GM21515 (cell line): ENCODE data around the gene NR1I3.
"Not testable (repeated sequence)": the region's sequence is repeated elsewhere in the genome, so short reads cannot be mapped to it uniquely, and the experiment has no call there.

ENCODE experiments used
- ATAC-seq: cut with Tn5 transposase; IDR thresholded peaks from one replicate; pipeline ENCODE4 v1.9.1; 2021; ENCODE audit not compliant: unreplicated experiment

NR1I3 gene

DNA sequence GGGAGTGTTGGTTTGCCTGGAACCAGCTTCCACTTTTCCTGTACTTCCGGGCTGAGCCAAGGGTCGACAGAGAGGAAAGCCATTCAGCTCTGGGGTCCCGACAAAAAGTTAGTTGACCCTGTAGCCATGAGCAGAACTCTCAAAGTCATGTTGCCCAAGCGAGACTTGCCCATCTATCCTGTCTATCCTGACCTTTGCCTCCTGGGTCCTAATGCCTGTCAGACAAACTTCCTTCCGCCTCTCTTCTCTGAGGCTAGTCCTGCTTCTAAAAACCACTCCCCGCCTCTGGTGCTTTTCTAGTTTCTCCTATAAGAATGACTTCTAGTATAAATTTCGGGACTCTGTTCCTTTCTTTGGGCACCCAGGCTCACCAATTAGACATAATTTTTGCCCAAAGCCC is 12.8 kb upstream of the NR1I3 start:
- ATAC-seq = no peak

DNA sequence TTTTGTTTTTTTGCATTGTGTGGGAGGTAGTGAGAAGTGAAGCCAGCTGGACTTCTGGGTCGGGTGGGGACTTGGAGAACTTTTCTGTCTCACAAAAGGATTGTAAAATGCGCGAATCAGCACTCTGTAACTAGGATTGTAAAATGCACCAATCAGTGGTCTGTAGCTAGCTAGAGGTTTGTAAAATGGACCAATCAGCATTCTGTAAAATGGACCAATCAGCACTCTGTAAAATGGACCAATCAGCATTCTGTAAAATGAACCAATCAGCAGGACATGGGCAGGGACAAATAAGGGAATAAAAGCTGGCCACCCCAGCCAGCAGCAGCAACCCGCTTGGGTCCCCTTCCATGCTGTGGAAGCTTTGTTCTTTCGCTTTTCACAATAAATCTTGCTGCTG is 12.1 kb upstream of the NR1I3 start:
- ATAC-seq = not testable (repeated sequence)

DNA sequence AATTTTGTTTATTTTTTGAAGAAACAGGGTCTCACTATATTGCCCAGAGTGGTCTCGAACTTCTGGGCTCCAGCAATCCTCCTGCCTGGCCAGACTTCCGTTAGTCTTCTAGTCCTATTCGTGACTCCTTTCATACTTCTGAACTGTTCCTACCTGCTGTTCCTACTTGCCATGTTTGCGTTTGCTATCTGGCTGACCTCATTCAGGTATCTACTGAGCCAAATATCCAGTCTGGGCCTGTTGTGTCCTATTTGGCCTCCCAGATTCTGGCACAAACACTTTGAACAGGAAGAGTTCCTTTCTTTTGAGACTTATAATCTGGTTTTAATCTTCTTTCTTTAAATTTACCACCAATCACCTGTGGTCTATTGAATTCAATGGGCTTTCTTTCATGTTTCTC is 6.9 kb upstream of the NR1I3 start:
- no peak for ATAC-seq

DNA sequence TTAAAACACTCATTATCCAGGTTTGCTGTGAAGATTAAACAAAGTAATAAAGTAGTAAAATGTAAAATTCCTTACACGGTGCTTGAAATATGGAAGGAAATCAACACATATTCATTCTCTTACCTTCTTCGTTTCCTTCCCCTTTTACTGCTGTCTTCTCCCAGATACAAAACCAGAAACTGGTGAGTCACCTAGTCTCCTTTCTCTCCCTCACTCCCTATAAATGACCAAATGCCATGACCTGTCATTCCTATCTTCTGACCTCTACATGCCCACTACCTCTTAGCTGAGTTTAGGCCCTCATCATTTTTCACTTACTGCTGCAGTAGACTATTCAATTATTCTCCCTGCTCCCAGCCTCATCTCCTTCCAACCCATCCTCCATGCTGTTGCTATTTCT is 4.3 kb upstream of the NR1I3 start:
- no peak for ATAC-seq

DNA sequence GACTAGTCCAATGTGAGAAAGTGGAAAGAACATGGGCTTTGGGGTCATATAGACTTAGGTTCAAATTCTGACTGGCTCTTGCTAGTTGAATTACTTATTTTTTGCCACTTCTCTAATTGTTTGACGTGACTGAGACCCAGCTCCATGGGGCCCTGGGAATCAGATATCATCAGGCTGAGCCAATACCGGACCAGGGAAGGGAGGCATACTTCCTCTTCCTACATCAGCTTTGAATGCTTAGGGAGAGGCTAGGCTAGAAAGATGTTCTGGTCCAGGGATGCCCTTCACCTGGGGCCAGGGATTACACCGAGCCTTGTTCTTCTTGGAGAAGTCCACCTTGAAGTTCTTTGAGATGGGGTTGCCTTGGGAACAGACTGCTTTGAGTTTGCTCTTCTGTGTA is 3.7 kb upstream of the NR1I3 start:
- no peak for ATAC-seq

DNA sequence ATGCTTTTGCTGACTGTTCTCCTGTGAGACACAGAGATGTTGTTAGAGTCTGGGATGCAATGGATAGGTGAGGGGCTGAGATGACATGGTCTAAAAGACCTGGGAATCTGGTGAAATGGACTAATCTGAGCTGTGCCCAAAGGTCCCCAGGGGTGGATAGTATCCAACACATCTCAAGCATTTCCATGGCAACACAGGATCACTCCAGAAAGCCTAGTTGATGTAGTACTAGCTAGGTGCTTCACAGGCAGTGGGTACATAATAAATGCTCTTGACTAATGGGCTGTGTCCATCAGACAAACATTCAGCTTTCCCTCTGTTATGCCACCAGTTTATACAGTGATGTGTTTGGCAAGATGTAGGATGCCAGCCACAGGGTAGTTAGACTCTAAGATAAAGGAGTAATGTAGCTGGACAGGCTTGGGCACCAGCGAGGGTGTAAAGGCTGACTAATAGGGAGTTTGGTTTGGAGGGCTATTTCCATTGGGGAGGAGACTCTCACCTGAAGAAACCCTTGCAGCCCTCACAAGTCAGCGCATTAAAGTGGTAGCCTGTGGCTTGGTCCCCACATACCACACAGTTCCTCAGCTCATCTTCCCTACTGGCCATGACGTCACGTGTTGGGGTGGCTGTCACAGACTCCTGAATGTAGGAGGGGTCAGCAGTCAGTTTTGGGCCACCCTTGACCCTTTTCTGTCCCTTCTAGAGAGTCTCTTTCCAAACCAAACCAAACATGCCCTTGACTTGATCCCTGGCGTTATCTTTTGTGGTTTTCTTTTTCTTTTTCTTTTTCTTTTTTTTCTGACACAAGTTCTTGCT is 1.8 kb downstream of the NR1I3 start:
- ATAC-seq = no peak

DNA sequence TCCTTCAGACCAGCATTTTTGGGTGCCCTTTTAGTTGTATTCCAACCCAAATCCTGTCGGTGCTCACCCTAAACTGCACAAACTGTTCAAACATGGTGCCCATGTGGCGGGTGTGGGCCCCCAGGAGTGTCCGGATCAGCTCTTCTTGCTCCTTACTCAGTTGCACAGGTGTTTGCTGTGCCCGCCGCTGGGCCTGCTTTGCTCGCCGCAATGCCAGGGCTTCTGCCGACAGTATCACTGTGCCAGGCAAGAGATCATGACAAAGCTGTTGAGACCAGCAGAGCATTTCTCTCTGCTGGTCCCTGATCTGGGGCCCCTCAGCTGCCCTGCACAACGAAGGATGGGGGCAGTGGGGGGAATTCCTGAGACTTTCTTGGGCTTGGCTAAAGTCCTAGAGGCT is 4.9 kb downstream of the NR1I3 start:
- ATAC-seq = no peak

DNA sequence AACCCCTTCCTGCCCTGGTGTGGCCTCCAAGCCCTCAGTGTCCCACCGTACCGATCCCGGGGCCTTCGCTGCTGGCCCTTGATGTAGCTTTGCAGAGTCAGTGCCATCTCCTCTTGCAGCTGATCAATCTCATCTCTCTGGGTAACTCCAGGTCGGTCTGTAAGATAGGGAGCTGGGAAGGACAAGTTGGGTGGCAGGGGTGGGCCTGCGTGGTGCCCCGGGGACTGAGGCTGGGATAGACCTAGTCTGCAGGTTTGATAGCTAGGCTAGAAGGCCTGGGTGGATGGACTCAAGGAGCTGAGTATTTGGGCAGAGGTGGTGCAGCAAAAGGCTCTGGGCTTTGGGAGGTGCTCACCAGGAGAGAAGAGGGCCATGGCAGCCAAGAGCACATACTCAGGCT is 7.2 kb downstream of the NR1I3 start:
- no peak for ATAC-seq

DNA sequence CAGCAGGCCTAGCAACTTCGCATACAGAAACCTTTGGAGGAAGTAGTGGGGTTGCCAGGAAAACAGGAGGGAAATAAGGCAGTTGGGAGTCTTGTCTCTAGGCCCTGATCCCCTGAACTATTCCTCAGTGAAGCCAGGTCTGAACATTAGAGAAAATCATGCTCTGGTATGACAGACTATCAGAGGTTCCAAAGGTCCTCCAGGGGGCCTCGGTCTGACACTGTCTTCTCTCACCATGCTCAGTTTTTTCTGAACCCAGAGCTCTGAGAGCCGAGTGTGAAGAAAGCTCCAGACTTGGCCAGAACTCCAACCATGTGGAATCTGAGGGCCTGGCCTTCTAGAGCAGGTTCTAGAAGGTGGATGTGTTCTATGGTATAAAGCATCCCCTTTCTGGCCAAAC is 8.1 kb downstream of the NR1I3 start:
- no peak for ATAC-seq

DNA sequence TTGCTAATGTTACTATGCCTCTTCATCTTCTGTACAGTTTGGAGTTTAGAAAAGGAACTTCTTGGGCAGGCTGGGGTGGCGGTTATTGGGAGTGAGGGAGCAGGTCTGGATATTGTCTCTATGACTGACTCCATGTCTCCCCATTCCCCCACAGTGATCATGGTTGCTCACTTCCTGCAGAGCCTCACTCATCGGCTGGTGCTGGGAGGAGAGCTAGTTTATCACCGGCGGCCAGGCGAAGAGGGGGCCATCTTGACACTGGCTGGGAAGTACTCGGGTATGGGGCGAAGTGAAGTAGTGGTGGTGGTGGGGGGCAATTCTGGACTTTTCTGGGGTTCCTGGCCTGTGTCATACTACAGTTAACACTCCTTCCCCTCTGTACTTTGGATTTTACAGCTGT is 10.0 kb downstream of the NR1I3 start:
- no peak for ATAC-seq

DNA sequence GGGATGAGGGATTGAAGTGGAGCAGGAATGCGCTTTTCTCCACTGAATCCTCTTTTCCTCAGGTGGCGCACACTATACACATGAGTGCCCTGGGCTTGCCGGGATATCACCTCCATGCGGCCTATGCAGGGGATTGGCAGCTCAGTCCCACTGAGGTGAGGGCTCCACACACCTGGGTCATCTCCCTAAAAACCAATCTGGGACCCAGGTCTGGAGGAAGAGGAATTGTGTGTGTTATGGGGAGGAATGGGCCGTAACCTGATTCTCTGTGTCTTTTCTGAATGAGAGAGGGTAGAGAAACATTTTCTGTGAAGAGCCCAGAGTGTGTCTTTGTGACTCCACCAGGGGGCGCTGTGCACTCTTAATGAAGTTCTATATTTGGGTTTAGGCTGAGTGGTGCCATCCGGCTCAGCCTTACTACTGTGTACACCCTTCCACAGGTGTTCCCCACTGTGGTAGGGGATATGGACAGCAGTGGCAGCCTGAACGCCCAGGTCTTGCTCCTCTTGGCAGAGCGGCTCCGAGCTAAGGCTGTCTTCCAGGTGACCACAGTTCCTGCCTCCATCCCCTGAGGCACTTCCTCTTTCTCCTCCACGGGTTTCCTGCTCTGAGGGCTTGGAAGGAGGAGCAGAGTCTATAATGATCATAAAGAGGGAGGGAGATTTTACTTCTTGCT is 10.7 kb downstream of the NR1I3 start:
- no peak for ATAC-seq

DNA sequence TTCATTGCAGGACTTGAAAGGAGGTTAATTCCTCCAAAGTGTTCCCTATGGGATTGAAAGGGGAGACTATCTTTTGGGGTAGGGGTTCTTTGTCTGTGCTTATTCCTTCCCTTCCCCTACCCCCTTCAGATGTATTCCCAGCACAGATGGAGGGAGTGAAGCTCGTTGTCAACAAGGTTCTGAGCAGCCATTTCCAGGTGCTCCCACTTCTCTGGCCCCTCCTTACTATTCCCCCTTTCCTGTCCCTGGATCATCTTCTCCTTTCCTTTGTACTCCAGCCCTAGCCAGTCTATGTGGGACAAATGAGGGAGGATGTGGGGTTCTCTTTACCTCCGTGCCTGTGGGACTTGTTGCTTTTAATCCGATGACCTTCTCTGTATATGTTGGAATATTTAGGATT is 11.2 kb downstream of the NR1I3 start:
- no peak for ATAC-seq

DNA sequence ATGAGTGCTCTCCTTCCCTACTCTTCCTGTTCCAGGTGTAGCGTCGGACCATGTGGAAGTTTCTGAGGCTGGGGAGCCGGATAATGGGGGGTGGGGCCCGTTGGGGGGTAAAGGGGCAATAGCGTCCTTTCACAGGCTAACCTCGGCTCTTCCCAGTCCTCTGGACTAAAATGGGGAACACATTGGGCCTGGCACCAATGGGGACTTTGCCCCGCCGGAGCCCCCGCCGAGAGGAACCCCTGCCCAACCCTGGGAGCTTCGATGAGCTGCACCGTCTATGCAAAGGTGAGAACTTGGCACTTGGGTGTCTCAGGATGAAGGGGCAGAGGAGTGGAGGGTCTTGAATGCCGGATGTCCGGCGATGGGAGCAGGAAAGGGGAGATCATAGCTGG is 11.7 kb downstream of the NR1I3 start:
- no peak for ATAC-seq

DNA sequence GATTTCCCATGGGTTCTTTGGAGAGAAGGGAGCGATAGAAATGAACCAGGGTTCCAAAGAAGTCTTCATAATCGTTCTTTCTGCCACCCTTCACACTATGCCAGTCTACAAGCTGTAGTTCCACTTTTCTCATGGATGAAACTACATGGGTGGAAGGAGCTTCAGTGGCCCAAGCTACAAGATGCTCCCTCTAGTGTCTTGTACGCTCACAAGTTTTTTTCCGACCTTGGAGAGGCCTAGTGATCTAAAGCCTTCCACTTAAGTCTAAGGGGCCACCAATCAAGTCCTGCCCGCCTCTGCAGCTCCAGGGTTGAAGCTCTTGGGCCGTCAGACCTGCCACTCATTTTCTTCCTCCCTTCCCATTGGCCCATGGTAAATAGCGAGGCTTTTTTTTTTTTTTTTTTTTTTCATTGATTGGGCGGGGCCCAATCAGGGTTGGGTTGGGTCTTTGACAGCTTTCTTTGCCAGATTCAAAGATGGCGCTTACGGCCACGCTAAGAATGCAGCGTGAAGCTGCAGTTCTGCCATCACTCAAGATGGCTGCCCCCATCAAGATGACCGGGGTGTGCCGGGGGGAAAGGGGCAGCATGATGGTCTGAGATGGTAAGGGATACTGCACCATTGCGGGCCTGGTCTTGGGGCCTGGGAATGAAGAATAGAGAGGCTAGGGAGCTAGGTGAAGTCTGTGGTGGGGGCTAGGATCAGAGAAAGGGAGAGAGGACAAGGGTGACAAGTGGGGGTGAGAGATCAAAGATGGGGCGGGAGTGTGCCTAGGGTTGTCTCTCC is 12.3 kb downstream of the NR1I3 start, which contains the start of gene TOMM40L:
TSS of gene TOMM40L (plus strand) at position 527 of the 786 bp plus-strand sequence. CDS start 430 bp downstream, outside the sequence.
- ATAC-seq = peak; percentile 94

DNA sequence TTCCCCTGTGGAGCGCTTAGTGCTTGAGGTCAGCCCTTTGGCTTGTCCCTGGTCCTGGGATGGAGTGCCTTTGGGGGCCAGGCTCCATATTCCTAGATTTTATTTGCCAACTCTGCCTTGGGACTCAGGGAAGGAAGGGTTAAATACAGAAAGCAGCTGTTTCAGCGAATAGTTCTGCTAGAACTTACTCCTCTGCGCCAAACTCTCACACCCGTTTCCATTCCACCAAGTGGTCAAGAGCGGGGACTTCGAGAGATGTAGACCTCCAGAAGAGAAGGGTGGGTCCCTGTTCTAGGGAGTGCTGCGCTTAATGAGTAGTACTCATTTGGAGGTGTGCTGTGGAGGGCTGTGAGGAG is 12.8 kb downstream of the NR1I3 start:
- ATAC-seq = peak; percentile 1

DNA sequence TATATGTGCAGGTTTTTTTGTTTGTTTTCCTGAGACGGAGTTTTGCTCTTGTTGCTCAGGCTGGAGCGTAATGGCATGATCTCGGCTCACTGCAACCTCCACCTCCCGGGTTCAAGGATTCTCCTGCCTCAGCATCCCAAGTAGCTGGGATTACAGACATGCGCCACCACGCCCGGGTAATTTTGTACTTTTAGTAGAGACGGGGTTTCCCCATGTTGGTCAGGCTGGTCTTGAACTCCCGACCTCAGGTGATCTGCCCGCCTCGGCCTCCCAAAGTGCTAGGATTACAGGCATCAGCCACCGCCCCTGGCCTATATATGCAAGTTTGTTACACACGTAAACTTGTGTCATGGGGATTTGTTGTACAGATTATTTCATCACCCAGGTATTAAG is 13.3 kb downstream of the NR1I3 start:
- not testable (repeated sequence) for ATAC-seq

DNA sequence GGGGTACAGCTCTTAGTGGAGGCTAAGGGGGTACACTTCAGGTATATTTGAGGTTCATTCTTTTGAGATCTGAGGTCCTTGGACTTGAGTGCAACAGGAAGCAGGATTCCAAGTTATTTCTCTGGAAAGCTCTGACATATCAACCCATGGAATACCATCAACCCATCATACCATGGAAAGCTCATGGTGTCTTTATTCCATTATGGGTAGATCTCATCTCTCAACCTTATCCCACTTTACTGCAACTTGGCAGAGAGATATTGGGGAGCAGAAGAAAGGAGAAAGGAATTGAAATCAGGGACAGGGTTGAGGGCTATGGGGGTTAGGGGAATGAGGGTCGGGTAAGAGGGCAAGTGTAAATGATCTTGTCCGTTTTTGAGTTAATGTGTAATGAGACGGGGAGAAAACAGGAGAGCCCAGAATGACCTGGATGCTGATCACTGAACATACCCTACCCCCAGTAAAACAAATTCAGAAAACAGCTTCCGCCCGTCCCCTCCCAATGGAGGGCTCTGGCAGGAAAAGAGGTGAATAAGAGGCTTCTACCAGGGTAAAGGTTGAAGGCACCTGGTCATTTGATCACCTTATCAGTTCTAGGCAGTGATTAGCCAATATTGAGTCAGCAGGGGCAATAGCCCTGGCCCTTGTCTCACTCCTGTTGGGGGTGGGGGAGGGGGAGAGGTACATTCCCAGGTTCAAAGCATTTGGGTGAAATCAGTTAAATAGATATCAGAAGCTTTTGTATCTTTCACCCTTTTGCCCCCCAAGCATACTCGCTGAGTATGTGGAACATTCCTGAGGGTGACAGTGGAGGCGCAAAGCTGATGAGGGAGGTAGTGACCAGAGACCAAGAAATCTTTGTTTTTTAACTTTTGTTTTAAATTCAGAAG is 14.0 kb downstream of the NR1I3 start:
- ATAC-seq = no peak

DNA sequence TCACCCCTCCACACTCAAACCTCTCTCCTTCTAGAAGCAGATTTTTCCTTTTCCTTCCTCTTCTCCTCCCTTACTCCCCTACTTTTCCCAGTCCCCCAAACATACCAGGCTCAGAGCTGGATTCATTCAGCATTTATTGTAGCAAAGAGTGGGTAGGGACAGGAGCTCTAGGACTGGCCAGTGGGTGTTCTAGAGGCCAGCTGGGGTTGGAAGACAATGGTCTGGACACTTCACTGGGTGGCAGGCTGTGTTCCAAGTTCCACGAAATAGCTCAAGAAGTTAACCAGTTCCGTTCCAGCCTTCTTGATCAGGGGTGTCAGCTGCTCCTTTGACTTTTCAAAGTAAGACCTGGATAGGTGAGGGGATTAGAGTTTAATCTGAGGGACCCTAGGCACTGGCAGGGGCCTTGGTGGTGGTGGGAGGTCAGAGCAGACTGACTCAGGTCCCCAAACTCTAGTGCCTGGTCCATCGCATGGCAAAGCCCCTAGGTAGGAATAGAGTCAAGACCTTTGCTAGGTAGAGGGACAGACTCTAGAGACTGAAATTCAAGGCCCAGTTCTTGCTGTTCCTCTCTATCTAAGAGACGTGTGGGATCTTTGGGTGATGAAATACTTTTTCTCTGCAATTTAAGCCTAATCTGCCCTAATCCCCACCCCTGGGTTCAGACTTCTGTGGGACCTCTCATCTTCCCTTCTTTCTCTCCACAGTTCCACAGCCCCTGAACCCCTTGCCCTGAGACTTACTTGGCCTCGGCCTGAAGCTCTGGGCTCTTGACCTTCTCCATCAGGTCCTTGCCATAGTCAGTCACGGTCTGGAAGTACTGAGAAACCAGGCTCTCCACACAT is 15.6 kb downstream of the NR1I3 start:
- ATAC-seq = no peak

DNA sequence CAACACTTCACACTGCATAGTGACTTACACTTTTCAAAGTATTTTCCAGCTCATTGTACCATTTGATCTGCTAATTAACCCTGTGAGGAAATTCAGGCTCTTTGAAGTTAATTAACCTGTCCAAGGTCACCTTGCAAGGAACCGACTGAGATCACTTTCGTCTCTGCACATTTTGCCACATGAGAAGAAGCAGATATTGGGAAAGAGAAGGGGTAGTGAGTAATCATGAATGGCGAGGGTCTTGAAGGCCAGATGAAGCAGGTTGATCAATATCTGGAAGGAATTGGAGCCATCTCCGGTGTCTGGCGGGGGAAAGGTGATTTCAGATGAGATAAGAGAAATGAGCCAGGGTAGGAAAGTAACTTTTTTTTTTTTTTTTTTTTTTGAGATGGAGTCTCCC is 18.0 kb downstream of the NR1I3 start:
- no peak for ATAC-seq
